Measurements from ENCODE around the gene C2orf76.

DNA sequence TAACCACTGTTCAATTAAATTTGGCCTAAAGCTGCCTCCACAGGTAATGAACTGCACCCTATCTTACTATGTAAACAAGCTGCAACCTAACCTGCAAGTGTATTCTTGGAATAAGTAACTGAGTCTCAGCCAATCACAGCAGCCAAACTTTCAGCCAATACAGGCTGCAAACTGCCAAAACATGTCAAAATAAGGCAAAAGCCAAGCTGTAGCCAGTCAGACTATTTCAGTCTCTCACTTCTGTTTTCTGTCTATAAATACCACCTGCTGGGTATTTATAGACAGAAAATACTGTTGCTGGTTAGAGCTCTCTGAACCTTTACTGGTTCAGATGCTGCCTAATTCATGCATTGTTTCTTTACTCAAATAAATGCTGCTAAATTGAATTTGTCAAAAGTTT lies 14.3 kb downstream of the C2orf76 start:
- TF ChIP-seq, protein P1, sequence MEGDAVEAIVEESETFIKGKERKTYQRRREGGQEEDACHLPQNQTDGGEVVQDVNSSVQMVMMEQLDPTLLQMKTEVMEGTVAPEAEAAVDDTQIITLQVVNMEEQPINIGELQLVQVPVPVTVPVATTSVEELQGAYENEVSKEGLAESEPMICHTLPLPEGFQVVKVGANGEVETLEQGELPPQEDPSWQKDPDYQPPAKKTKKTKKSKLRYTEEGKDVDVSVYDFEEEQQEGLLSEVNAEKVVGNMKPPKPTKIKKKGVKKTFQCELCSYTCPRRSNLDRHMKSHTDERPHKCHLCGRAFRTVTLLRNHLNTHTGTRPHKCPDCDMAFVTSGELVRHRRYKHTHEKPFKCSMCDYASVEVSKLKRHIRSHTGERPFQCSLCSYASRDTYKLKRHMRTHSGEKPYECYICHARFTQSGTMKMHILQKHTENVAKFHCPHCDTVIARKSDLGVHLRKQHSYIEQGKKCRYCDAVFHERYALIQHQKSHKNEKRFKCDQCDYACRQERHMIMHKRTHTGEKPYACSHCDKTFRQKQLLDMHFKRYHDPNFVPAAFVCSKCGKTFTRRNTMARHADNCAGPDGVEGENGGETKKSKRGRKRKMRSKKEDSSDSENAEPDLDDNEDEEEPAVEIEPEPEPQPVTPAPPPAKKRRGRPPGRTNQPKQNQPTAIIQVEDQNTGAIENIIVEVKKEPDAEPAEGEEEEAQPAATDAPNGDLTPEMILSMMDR (IDR thresholded peaks at IDR 0.05; ENCODE audit: poor library complexity, severe bottlenecking) = no peak
- TF ChIP-seq POLR2AphosphoS5 (IDR thresholded peaks at IDR 0.05) (no peak), EZH2 (IDR thresholded peaks at IDR 0.05; ENCODE audit: borderline replicate concordance, insufficient read depth, low read length, poor library complexity, severe bottlenecking) (no peak), EP300 (conservative IDR thresholded peaks at IDR 0.05; ENCODE audit: poor library complexity, severe bottlenecking) (no peak), MXI1 (conservative IDR thresholded peaks at IDR 0.05; ENCODE audit: poor library complexity, severe bottlenecking) (no peak)
- TF ChIP-seq, protein P2, sequence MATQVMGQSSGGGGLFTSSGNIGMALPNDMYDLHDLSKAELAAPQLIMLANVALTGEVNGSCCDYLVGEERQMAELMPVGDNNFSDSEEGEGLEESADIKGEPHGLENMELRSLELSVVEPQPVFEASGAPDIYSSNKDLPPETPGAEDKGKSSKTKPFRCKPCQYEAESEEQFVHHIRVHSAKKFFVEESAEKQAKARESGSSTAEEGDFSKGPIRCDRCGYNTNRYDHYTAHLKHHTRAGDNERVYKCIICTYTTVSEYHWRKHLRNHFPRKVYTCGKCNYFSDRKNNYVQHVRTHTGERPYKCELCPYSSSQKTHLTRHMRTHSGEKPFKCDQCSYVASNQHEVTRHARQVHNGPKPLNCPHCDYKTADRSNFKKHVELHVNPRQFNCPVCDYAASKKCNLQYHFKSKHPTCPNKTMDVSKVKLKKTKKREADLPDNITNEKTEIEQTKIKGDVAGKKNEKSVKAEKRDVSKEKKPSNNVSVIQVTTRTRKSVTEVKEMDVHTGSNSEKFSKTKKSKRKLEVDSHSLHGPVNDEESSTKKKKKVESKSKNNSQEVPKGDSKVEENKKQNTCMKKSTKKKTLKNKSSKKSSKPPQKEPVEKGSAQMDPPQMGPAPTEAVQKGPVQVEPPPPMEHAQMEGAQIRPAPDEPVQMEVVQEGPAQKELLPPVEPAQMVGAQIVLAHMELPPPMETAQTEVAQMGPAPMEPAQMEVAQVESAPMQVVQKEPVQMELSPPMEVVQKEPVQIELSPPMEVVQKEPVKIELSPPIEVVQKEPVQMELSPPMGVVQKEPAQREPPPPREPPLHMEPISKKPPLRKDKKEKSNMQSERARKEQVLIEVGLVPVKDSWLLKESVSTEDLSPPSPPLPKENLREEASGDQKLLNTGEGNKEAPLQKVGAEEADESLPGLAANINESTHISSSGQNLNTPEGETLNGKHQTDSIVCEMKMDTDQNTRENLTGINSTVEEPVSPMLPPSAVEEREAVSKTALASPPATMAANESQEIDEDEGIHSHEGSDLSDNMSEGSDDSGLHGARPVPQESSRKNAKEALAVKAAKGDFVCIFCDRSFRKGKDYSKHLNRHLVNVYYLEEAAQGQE (IDR thresholded peaks at IDR 0.05; ENCODE audit: borderline replicate concordance) = no peak
